Stimulated activated CD8-positive, alpha-beta memory T cell treated with anti-CD3 and anti-CD28 coated beads, Interleukin-15, amount 100 ng/mL, for 4 hours (primary cell): ENCODE results near the gene SLC9A2.
A peak's percentile ranks its signal among the peaks of the same experiment; 100 is the strongest.

ENCODE experiments used
- DNase-seq, 2 donors: peaks; one replicate each; pipeline ENCODE4 v3.0.0-alpha.2; 2020; ENCODE audit warnings: low read depth in 2 of 2

The SLC9A2 gene

GRCh38 chr2:102619414-102620319, at the start of gene SLC9A2:
Gene SLC9A2 (plus strand): TSS chr2:102619553. CDS start chr2:102619849, 296 bp downstream.
- no peak for DNase-seq

- DNase-seq = no peak
Observed at GRCh38 chr2:102575888-102576287, 43.5 kb upstream of the SLC9A2 start.

- DNase-seq = no peak
Observed at GRCh38 chr2:102578376-102578775, 41.0 kb upstream of the SLC9A2 start.

- no peak for DNase-seq
Observed at GRCh38 chr2:102581911-102582310, 37.4 kb upstream of the SLC9A2 start.

GRCh38 chr2:102582845-102583244, 36.5 kb upstream of the SLC9A2 start:
- no peak for DNase-seq

- no peak for DNase-seq
Observed at GRCh38 chr2:102585847-102586404, 33.4 kb upstream of the SLC9A2 start.

- no peak for DNase-seq
Observed at GRCh38 chr2:102588213-102588939, 31.0 kb upstream of the SLC9A2 start.

- no peak for DNase-seq
Observed at GRCh38 chr2:102589444-102589843, 29.9 kb upstream of the SLC9A2 start.

GRCh38 chr2:102591491-102592045, 27.8 kb upstream of the SLC9A2 start:
- DNase-seq = no peak

- no peak for DNase-seq
Observed at GRCh38 chr2:102592601-102593000, 26.8 kb upstream of the SLC9A2 start.

GRCh38 chr2:102593516-102593915, 25.8 kb upstream of the SLC9A2 start:
- DNase-seq = no peak

GRCh38 chr2:102594445-102595016, 24.8 kb upstream of the SLC9A2 start:
- no peak for DNase-seq

- no peak for DNase-seq
Observed at GRCh38 chr2:102597788-102598187, 21.6 kb upstream of the SLC9A2 start.

- DNase-seq = no peak
Observed at GRCh38 chr2:102599486-102599885, 19.9 kb upstream of the SLC9A2 start.

GRCh38 chr2:102601730-102602129, 17.6 kb upstream of the SLC9A2 start:
- DNase-seq = no peak

GRCh38 chr2:102603904-102604303, 15.4 kb upstream of the SLC9A2 start:
- DNase-seq = no peak

- no peak for DNase-seq
Observed at GRCh38 chr2:102604769-102605168, 14.6 kb upstream of the SLC9A2 start.

- DNase-seq = no peak
Observed at GRCh38 chr2:102606353-102606752, 13.0 kb upstream of the SLC9A2 start.

GRCh38 chr2:102615620-102616436, 3.5 kb upstream of the SLC9A2 start:
- peak in 1 of 2 donors; percentile 10 for DNase-seq

- no peak for DNase-seq
Observed at GRCh38 chr2:102618452-102619413, 620 bp upstream of the SLC9A2 start.
